Fibroblast of mammary gland (primary cell): ENCODE results near the gene GNPTG.
A peak's percentile ranks its signal among the peaks of the same experiment; 100 is the strongest.

Experiments used
- DNase-seq: peaks from one replicate; pipeline ENCODE4 v3.0.0-alpha.2; 2010; ENCODE audit warnings: low read depth
- H3K4me3 ChIP-seq: 2 replicates; pipeline ENCODE4 v1.5.1; 2011; ENCODE audit warnings: low read depth, mild to moderate bottlenecking, low read length, moderate library complexity; ENCODE audit not compliant: control insufficient read depth
- TF ChIP-seq, protein P1 (sequence below): conservative IDR thresholded peaks from 2 replicates; pipeline ENCODE4 v1.5.1; 2011; ENCODE audit warnings: low read depth, low read length, inconsistent platforms; ENCODE audit not compliant: control insufficient read depth, insufficient read depth

The GNPTG gene

DNA sequence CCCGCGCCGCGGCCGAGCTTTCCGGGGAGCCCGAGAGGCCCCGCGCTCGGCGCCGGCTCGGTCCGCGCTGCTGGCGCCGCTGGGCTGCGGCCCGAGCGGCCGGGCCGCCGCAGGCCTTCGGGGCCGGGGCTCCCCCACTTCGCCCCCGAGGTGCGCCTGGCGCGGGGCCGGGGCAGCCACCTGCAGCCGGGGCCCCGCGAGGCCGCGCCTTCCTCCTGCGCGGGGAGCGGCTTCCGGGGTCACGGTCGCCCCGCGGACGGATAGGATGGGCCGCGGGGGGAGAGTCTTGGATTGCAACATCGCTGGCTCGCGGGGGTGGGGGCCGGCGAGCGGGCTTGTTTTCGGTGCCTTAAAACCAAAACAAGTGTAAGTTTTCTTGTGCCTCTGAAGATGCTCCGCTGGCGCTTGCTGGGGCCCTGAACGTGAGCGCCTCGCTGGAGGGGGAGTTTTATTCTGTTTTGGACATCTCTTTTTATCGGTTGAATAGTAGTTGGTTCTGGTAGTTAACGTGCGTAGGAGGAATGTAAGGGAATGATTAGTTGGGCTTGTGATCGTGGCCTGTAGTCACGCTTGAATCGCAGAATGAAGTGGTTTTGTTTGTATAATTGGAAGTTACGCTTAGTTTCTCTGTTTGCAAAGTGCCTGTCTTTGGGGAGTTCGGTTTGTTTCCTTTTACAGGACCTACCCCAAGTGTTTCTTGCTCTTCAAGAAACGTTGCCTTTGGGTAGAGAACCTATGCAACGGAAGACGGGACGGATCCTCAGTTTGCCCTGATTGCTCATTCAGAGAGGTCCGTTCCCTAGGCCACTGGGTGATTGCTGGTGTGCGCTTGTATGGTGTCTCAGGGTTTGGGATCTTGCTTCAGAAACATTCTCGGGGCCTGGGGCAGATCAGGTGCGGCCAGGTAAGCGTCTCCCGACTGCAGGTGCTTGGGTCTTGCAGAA is 41.6 kb upstream of the GNPTG start:
- H3K4me3 ChIP-seq: peak overlapping the region; percentile 83
- TF ChIP-seq, protein P1, sequence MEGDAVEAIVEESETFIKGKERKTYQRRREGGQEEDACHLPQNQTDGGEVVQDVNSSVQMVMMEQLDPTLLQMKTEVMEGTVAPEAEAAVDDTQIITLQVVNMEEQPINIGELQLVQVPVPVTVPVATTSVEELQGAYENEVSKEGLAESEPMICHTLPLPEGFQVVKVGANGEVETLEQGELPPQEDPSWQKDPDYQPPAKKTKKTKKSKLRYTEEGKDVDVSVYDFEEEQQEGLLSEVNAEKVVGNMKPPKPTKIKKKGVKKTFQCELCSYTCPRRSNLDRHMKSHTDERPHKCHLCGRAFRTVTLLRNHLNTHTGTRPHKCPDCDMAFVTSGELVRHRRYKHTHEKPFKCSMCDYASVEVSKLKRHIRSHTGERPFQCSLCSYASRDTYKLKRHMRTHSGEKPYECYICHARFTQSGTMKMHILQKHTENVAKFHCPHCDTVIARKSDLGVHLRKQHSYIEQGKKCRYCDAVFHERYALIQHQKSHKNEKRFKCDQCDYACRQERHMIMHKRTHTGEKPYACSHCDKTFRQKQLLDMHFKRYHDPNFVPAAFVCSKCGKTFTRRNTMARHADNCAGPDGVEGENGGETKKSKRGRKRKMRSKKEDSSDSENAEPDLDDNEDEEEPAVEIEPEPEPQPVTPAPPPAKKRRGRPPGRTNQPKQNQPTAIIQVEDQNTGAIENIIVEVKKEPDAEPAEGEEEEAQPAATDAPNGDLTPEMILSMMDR: no peak
- DNase-seq: peak; percentile 56

DNA sequence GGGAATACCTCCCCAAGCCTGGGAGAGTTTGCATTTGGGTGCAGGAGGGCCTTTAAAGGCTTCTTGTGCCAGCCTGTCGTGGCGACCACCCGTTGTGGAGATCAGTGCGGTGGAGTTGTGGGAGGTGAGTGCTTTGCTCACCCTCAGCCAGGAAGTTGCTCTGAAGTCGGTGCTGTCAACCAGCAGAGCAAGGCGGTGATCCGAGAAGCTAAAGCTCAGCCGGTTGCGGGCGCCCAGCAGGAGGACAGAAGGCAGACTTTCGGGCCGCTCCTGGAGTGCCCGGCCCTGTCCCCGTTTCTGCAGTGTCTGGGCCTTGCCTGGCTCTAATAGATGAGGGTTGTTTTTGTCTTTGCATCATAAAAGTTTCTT is 40.9 kb upstream of the GNPTG start:
- TF ChIP-seq, protein P1: no peak
- H3K4me3 ChIP-seq: peak overlapping the region; percentile 83
- DNase-seq: peak; percentile 9

- TF ChIP-seq, protein P1: no peak
- H3K4me3 ChIP-seq: peak overlapping the region; percentile 83
- DNase-seq: no peak
These were observed 40.5 kb upstream of the GNPTG start for GRCh38 chr16:1311212-1311737.

DNA sequence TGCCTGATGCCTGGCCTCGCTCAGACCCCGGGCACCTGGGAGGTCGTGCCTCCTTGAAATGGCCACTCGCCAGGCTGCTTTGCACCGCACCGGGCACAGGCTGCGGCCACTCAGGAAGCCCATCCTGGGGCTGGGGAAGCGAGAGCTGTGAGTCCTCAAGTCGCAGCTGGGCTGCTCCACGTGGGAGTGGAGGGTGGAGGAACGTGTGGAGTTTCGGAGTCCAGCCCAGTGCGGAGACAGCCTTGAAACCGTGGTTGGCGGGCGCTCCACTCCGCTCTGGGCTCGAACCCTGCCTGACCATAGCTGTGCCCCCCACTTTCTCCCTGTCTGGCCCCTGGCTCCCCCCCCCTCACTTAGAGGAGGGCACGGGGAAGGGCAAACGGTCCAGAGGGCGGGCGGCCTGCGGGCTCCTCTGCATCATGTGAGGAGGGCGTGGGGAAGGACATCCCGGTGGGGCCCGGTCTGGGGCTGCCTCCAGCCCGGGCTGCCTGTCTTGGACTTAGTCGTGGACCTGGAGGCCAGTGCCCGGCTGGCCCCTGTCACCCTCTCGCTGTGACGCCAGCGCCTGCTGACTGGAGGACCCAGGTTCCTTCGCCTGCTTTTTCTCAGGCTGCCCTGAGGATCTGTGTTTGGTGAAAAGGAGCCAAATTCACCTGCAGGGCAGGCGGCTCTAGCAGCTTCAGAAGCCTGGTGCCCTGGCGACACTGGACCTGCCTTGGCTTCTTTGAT is 39.8 kb upstream of the GNPTG start:
- H3K4me3 ChIP-seq: peak overlapping the region; percentile 83
- DNase-seq: peak; percentile 42
- TF ChIP-seq, protein P1: no peak

GRCh38 chr16:1312467-1312816 is 39.3 kb upstream of the GNPTG start:
- DNase-seq: no peak
- H3K4me3 ChIP-seq: peak overlapping the region; percentile 1

GRCh38 chr16:1312903-1313302 is 38.8 kb upstream of the GNPTG start:
- H3K4me3 ChIP-seq: no peak overlapping the region
- no peak for DNase-seq
- TF ChIP-seq, protein P1: no peak

More at GRCh38 chr16:1312467-1312816, 39.3 kb upstream of the GNPTG start:
- TF ChIP-seq, protein P1: no peak
